GM12892 (cell line): ENCODE data around the gene ARHGEF11.

Source experiments
- POLR2AphosphoS5 ChIP-seq: IDR thresholded peaks from 2 replicates; pipeline ENCODE4 v1.6.1; 2011; ENCODE audit warnings: low read depth, low read length, control low read depth
- TAF1 ChIP-seq: IDR thresholded peaks from 2 replicates; pipeline ENCODE4 v1.6.1; 2011; ENCODE audit warnings: low read depth, mild to moderate bottlenecking, control low read depth, low read length, borderline replicate concordance

DNA sequence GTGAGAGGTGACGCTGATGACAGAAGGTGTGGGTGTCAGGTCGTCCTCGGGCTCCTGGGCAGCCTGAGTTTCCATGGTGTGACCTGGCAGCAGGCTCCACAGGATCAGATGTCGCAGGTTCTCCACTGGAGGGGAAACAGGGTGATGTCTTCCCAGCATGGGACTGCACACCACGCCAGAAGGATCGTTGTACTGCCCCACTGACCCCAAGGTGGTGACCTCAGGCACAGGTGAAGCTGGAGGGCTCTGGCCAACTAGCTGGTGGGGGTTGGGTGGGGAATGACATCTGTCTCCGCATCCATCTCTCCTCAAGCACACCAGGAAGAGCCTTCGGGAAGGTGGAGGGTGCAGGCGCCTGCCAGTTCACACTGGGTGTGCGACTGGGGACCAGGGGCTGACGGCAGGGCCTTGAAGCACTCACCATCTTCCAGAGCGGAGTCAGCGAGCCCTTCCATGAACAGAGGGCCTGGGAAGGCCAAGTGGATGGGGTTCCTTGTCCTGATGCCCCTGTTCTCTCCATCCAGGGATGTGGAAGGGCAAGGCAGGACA lies 105.7 kb downstream of the ARHGEF11 start:
- no peak for TF ChIP-seq TAF1
- TF ChIP-seq POLR2AphosphoS5 = no peak
